HK-2 (cell line): Measurements from ENCODE around the gene ASIC2.

Experiments
- DNase-seq: peaks from one replicate; pipeline ENCODE4 v3.0.0-alpha.2; 2018; ENCODE audit not compliant: unreplicated experiment

Gene ASIC2

GRCh38 chr17:33154869-33155455, 138.1 kb downstream of the ASIC2 start:
- no peak for DNase-seq

DNA sequence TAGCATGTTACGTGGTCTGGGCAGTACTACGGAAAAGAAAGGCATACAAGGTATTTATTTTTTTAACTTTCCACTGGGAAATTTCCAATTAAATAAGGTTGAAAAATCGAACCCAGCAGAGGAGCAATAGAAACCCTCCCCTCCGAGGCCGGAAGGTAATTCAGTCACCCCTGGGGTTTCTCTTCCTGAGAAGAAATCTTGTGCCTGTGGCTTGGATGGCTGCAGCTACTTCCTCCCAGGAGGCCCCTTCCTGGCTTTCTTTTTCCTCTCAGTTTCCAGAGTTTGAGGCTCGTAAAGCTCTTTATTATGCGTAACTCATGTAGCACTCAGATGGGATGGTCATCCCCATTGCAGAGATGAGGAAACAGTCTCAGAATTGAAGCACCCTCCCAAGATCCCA, 140.3 kb downstream of the ASIC2 start:
- DNase-seq, result no peak

GRCh38 chr17:33151565-33151964, 141.5 kb downstream of the ASIC2 start:
- no peak for DNase-seq

DNA sequence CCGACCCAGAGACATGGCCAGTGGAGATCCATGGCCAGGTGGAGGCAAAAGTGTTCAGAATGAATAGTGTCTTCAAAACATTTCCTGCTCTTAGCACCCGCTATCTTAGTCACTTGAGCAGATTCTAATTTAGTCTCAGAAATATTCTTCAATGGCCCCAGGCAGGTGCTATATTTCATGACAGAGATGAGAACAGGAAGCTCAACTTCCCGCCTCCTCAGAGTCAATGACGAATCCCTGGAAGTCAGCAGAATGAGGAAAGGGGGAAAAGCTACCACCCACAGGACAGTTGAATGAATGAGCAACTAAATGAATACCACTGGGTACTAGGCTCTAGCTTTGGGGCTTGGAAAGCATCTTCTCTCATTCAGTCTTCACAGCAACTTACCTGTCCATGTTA, 147.2 kb downstream of the ASIC2 start:
- no peak for DNase-seq

DNA sequence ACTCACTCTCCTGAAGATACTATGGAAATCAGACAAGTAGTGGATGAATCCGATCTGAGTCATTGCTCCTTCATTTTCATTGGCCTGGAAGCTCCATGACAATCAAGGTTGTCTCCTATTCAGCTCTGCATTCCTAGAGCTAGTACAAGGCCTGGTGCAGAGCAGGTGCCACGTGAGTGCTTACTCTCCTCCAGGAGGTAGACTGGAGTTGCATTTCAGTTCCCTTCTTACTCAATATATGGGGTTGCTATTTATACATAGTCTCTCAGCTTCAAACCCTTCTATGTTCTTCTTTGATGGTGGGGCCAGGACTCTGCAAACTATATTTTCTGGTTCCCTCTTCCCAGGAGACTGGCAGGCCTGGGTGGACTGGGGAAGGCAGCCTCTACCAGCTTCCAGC, 148.3 kb downstream of the ASIC2 start:
- DNase-seq, result no peak

DNA sequence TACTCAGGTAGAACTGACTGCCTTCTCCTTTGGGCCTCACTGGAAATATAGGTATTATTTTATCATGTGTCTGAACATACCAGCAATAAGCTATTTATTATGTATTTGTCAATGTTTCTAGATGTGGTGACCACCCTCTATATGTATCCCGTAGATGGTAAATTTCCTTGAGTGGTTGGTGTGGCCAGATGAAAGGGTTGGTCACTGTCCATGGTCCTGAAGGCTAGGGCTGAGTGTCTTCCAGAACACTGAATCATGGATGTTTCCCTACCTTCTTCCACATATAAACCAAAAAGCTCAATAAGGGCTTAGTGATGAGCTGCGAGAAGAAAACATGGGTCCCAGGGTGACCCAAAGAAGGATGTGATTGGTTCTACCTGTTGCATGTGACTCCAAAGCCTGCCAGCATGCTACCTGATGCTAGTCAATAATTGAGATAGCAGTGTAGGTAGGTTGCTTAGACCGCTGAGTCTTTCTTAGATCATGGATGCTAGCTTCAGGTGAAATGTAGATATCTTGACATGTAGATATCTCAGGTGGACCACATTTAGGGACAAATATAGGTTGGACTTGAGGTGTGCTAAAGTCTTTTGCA, 150.3 kb downstream of the ASIC2 start:
- DNase-seq, result peak; percentile 30

GRCh38 chr17:33140413-33141099, 152.5 kb downstream of the ASIC2 start:
- DNase-seq, result no peak

GRCh38 chr17:33138627-33139026, 154.5 kb downstream of the ASIC2 start:
- no peak for DNase-seq

- DNase-seq, result no peak
These were observed 155.7 kb downstream of the ASIC2 start for GRCh38 chr17:33137426-33137825.

DNA sequence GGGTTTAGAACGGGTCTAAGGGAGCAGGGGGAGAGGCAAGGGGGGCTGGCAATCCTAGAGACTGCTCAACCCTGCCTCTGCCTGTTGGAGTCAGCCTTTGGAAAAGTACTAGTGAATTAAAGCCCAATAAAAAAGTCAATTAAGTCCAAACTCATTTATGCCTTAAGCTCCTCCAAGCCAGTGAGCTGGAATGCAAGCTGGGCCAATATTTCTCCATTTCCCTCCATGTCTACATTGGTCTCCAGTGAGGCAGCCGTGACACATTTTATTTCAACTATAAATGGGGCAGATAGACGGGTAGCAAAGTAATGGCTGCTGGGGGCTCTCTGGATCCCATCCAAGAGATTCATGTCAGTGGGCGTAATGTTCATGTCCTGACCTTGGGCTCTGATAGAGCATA, 157.4 kb downstream of the ASIC2 start:
- DNase-seq, result no peak

DNA sequence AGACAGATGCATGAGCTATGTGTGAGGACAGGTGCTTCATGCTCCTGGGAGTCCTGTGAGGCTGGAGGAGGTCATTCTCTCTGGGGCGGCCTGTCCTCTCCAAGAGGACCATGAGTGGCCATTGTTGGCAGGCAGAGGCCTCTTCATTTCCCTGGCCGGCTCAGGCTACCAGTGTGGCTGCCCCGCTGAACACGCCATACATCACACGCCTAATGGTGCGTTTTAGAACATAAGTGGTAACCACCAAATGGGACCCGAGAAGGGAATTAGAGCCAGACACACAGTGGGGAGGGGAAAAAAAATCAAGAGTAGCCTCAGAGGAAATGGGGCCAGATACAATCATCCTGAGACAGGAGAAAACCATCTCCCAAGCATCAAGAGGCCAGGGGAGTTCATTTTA, 161.5 kb downstream of the ASIC2 start:
- DNase-seq, result no peak

- no peak for DNase-seq
These were observed 165.4 kb downstream of the ASIC2 start for GRCh38 chr17:33127706-33128105.

GRCh38 chr17:33126086-33126485, 167.0 kb downstream of the ASIC2 start:
- DNase-seq, result no peak

- DNase-seq, result no peak
These were observed 167.5 kb downstream of the ASIC2 start for GRCh38 chr17:33125552-33125950.

- DNase-seq, result no peak
These were observed 168.1 kb downstream of the ASIC2 start for GRCh38 chr17:33124871-33125551.

DNA sequence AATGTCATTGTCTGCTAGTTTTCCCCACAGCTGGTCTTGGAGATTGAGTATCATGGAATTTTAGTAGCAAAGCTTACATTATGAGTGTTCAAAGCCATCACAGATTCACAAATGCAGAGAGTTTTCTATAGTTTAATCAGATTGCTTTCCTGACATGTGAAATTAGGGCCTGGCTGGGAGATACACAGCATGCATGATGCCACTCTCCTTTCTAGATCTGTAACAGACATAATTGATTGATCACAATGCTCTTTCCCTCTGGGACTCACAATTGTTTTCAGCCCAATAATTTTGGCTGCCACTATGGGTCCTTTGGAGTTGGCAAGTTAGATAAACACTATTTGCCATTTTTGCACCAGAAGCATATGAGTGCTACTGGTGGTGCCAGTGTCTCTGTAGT, 168.9 kb downstream of the ASIC2 start:
- no peak for DNase-seq

DNA sequence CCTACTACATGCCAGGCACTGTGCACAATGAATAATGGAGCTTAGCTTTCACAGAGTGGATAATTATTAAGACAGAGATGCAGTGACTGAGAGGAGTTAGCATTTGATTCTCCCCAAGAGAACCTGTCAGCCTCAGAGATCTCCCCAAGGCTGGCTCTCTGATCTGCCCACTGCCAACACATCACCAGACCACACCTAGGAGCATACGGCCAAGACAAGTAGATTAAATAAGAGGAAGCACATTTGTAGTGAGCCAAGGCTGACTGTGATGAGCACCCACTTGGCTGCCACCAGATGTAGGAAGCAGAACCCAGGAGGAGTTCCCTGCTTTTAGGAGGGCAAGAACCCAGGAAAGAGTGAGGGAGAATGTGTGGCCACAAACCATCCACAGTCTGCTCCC, 171.3 kb downstream of the ASIC2 start:
- DNase-seq, result no peak

GRCh38 chr17:33121272-33121671, 171.8 kb downstream of the ASIC2 start:
- DNase-seq, result no peak

DNA sequence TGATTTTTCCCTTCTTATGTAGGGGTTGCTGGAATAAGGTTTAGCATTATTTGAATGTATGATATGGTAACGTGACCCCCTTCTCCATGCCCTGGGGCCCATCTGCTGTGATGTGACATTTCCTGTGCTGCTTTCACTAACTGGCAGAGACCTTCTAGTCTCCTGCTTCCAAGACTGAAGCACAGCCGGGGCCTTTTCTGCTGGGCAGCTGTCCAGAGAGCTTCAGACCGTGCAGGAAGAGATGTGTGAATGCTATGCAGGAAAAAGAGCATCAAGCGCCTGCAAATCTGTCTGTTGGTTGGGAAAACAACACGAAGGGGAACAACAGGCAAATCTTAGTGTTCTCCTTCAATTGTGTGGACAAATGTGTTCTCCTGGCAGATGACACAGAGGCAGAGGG, 173.0 kb downstream of the ASIC2 start:
- no peak for DNase-seq

DNA sequence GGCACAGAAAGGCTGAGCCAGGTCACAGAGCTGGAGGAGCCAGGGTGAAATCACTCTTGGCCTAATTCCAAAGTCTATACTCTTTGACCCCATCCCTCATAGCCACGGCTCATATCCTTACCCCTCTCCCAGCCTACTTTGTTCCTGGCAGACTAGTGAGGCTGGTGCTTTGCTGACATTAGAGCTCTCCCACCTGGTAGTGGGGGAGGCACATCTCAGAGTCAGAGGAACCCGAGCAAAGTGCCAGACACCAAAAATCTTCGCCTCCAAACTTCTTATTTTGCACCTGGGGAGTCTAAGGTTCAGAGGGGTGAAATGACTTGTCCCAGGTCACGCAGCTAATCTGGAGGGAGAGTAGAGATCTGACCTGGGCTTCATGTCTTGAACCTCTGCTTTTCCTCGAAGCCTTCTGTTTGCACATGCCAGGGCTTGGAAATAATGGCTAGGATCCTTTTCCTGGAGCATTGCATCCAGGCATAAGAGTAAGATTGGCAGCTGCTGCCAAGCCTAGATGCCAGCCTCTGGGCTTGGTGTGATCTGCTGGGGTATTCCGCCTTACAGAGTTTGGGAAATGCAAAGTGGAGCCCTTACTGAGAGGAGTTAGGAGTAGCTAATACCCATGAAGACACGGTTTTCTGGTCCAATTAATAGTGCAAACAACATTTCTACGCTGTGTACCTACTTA, 174.6 kb downstream of the ASIC2 start:
- no peak for DNase-seq

GRCh38 chr17:33116021-33116551, 177.0 kb downstream of the ASIC2 start:
- no peak for DNase-seq

- no peak for DNase-seq
These were observed 177.7 kb downstream of the ASIC2 start for GRCh38 chr17:33115366-33115765.
